PC-3 (cell line): ENCODE measurements around the gene PABPN1.

Source experiments
- EZH2 ChIP-seq: fragments of 300-600 bp; sonication (generic); IDR thresholded peaks from one replicate; pipeline ENCODE4 v1.6.1; 2017; ENCODE audit warnings: antibody characterized with exemption, mild to moderate bottlenecking, low read length; ENCODE audit not compliant: unreplicated experiment
- TF ChIP-seq, protein P1 (sequence below): fragments of 300-600 bp; sonication (generic); conservative IDR thresholded peaks from 2 replicates; pipeline ENCODE4 v1.5.1; 2017; ENCODE audit warnings: antibody characterized with exemption, low read depth, mild to moderate bottlenecking, low read length

DNA sequence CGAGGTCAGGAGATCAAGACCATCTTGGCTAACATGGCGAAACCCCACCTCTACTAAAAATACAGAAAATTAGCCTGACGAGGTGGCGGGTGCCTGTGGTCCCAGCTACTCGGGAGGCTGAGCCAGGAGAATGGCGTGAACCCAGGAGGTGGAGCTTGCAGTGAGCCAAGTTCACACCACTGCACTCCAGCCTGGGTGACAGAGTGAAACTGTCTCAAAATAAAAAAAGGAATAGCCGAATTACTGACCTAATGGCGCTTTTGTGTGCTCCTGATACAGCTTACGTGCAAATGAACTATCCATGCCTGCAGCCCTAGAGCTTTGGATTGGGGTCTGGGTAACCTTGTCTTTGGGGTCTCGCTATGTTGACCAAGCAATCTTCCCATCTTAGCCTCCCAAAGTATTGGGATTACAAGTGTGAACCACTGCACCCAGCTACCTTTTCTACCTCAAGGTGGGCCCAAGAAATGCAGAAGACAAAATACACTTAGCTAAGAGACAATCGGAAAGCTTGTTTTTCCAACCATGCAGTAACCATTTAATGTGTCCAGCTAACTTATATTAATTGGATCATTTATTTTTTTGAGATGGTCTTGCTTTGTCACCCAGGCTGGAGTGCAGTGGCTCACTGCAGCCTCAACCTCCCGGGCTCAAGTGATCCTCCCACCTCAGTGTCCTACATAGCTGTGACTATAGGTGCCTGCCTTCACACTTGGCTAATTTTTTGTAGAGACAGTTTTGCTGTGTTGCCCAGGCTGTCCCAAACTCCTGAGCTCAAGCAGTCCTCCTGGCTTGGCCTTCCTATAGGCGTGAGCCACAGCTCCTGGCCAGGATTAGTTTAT, 5.5 kb downstream of the PABPN1 start:
- TF ChIP-seq, protein P1, sequence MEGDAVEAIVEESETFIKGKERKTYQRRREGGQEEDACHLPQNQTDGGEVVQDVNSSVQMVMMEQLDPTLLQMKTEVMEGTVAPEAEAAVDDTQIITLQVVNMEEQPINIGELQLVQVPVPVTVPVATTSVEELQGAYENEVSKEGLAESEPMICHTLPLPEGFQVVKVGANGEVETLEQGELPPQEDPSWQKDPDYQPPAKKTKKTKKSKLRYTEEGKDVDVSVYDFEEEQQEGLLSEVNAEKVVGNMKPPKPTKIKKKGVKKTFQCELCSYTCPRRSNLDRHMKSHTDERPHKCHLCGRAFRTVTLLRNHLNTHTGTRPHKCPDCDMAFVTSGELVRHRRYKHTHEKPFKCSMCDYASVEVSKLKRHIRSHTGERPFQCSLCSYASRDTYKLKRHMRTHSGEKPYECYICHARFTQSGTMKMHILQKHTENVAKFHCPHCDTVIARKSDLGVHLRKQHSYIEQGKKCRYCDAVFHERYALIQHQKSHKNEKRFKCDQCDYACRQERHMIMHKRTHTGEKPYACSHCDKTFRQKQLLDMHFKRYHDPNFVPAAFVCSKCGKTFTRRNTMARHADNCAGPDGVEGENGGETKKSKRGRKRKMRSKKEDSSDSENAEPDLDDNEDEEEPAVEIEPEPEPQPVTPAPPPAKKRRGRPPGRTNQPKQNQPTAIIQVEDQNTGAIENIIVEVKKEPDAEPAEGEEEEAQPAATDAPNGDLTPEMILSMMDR: no peak
- no peak for TF ChIP-seq EZH2
